ENCODE data around the gene SLC22A4.

Gene SLC22A4

GRCh38 chr5:132323202-132323601, 29.0 kb downstream of the SLC22A4 start:
- TF ChIP-seq TAF1 (IDR thresholded peaks at IDR 0.05; ENCODE audit: low read depth) (no peak), ZBTB7A (IDR thresholded peaks at IDR 0.05; ENCODE audit: low read depth) (no peak), CEBPB (IDR thresholded peaks at IDR 0.05) (no peak), RAD21 (IDR thresholded peaks at IDR 0.05; ENCODE audit: low read depth) (no peak)

DNA sequence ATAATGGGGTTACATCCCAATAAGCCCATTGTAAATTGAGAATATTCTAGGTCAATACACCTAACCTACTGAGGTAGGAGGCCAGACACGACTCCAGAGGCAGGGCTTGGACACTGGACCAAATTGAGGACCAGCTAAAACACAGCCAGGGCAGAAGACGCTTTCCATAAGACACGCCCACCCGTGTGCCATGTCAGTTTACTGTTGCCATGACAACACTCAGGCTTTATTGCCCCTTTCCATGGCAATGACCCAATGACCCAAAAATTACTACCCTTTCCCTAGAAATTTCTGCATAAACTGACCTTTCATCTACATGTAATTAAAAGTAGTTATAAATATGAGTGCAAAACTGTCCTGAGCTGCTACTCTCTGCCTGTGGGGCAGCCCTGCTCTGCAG, 31.5 kb downstream of the SLC22A4 start:
- TF ChIP-seq, protein P1, sequence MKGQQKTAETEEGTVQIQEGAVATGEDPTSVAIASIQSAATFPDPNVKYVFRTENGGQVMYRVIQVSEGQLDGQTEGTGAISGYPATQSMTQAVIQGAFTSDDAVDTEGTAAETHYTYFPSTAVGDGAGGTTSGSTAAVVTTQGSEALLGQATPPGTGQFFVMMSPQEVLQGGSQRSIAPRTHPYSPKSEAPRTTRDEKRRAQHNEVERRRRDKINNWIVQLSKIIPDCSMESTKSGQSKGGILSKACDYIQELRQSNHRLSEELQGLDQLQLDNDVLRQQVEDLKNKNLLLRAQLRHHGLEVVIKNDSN (IDR thresholded peaks at IDR 0.05), result no peak
- TF ChIP-seq, protein P2, sequence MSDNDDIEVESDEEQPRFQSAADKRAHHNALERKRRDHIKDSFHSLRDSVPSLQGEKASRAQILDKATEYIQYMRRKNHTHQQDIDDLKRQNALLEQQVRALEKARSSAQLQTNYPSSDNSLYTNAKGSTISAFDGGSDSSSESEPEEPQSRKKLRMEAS (IDR thresholded peaks at IDR 0.05), result no peak
- TF ChIP-seq FOXM1 (IDR thresholded peaks at IDR 0.05; ENCODE audit: borderline replicate concordance, low read depth), result no peak
- TF ChIP-seq EGR1 (IDR thresholded peaks at IDR 0.05), result no peak
- TF ChIP-seq TAF1 (IDR thresholded peaks at IDR 0.05; ENCODE audit: low read depth), result no peak
- TF ChIP-seq CREB1 (IDR thresholded peaks at IDR 0.05; ENCODE audit: low read depth), result no peak
- no peak for TF ChIP-seq ZBTB7A (IDR thresholded peaks at IDR 0.05; ENCODE audit: low read depth)
- TF ChIP-seq TEAD4 (IDR thresholded peaks at IDR 0.05), result no peak
- no peak for TF ChIP-seq RAD21 (IDR thresholded peaks at IDR 0.05; ENCODE audit: low read depth)
- no peak for TF ChIP-seq EP300 (IDR thresholded peaks at IDR 0.05; ENCODE audit: borderline replicate concordance)
- TF ChIP-seq, protein P3, sequence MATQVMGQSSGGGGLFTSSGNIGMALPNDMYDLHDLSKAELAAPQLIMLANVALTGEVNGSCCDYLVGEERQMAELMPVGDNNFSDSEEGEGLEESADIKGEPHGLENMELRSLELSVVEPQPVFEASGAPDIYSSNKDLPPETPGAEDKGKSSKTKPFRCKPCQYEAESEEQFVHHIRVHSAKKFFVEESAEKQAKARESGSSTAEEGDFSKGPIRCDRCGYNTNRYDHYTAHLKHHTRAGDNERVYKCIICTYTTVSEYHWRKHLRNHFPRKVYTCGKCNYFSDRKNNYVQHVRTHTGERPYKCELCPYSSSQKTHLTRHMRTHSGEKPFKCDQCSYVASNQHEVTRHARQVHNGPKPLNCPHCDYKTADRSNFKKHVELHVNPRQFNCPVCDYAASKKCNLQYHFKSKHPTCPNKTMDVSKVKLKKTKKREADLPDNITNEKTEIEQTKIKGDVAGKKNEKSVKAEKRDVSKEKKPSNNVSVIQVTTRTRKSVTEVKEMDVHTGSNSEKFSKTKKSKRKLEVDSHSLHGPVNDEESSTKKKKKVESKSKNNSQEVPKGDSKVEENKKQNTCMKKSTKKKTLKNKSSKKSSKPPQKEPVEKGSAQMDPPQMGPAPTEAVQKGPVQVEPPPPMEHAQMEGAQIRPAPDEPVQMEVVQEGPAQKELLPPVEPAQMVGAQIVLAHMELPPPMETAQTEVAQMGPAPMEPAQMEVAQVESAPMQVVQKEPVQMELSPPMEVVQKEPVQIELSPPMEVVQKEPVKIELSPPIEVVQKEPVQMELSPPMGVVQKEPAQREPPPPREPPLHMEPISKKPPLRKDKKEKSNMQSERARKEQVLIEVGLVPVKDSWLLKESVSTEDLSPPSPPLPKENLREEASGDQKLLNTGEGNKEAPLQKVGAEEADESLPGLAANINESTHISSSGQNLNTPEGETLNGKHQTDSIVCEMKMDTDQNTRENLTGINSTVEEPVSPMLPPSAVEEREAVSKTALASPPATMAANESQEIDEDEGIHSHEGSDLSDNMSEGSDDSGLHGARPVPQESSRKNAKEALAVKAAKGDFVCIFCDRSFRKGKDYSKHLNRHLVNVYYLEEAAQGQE (IDR thresholded peaks at IDR 0.05; ENCODE audit: low read depth), result no peak

DNA sequence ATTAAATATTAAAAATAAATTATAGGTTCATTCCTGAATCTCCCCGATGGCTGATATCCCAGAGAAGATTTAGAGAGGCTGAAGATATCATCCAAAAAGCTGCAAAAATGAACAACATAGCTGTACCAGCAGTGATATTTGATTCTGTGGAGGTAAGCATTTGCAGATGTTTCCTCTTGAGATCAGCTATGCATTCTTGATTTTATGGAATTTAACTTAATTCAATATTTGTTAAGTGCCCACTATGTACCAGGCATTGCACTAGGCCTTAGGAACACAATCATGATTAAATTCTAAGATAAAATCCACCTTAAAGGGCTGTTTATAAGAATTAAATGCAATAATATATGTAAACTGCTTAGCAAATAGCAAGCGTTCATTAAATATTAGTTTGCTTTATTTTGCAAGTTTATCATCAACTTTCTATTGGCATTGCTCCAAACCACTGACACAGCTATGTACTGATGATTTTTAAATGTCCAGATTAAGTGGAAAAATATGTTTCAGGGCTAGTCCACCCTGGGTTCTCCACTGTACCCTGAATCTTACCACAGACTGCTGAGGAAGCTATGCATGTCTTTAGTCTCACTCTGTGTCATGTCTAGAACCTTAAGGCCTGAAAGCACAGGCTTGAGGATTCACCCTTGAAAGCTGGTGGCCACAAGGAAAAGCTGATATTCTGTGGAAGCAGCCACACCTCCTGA, 33.2 kb downstream of the SLC22A4 start:
- TF ChIP-seq RAD21 (IDR thresholded peaks at IDR 0.05; ENCODE audit: low read depth), result no peak

- TF ChIP-seq TCF12 (IDR thresholded peaks at IDR 0.05; ENCODE audit: low read depth) (no peak), TEAD4 (IDR thresholded peaks at IDR 0.05) (no peak), YY1 (IDR thresholded peaks at IDR 0.05; ENCODE audit: low read depth) (no peak)
- TF ChIP-seq, protein P3 (IDR thresholded peaks at IDR 0.05; ENCODE audit: low read depth), result no peak
Observed at GRCh38 chr5:132334812-132335211, 40.6 kb downstream of the SLC22A4 start.

DNA sequence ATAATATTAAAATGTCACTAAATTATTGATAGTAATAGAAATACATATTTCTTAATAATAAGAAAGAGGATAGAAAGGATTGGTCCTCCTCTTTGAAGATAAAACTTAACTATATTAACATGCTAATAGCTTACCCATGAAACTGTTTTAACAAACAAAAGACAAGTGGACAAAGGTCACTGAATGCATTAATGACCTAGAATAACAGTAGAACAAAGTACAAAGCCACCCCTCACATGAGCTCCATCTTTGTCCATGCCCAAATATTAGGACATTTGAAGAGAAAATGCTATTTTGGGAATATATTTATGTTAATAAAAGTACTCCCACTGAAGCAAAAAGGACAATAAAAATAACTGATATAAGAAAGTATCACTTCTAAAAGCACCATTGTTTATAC, 41.2 kb downstream of the SLC22A4 start:
- TF ChIP-seq ZBTB7A (IDR thresholded peaks at IDR 0.05; ENCODE audit: low read depth) (no peak), YY1 (IDR thresholded peaks at IDR 0.05; ENCODE audit: low read depth) (no peak), EP300 (IDR thresholded peaks at IDR 0.05; ENCODE audit: borderline replicate concordance) (no peak)
- TF ChIP-seq, protein P1 (IDR thresholded peaks at IDR 0.05), result no peak

DNA sequence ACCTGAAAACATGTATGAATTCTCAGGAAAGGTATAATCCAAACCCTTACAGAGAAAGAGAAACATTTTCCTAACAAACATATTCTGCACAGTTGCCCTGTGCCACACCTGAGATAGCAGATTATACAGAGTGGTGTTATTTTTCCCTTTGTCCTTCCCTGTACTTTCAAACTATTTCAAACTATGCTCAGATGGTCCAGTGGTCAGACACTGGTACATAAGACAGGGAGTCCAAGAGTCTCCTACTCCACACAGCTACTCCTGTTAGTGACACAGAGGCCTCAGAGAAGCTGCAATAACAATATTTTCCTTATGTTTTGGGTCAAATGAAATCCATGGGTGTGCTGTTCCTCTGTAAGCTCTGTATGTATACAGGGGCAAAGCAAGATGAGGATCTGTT, 45.3 kb downstream of the SLC22A4 start:
- TF ChIP-seq FOXM1 (IDR thresholded peaks at IDR 0.05; ENCODE audit: borderline replicate concordance, low read depth) (no peak), YY1 (IDR thresholded peaks at IDR 0.05; ENCODE audit: low read depth) (no peak), NFIC (IDR thresholded peaks at IDR 0.05) (no peak), TEAD4 (IDR thresholded peaks at IDR 0.05) (no peak)

- no peak for TF ChIP-seq EGR1 (IDR thresholded peaks at IDR 0.05)
- no peak for TF ChIP-seq YY1 (IDR thresholded peaks at IDR 0.05; ENCODE audit: low read depth)
- TF ChIP-seq CEBPB (IDR thresholded peaks at IDR 0.05), result peak; percentile 77
Observed at GRCh38 chr5:132342291-132343180, 48.3 kb downstream of the SLC22A4 start.

Measured in Ishikawa (cell line).